Lower leg skin (tissue), 3 donors: ENCODE measurements around the gene PIEZO2.

Experiments used
- CTCF ChIP-seq, 3 donors: fragments of 450-650 bp; IDR thresholded peaks; one replicate each; pipeline ENCODE4 v1.5.1; 2016; ENCODE audit warnings: antibody characterized with exemption in 3 of 3, mild to moderate bottlenecking in 3 of 3, moderate library complexity in 2 of 3
- POLR2A ChIP-seq, 2 donors: fragments of 450-650 bp; IDR thresholded peaks; one replicate each; pipeline ENCODE4 v1.6.1; 2016 to 2017; ENCODE audit warnings: antibody characterized with exemption in 2 of 2, mild to moderate bottlenecking in 1 of 2, moderate library complexity in 1 of 2

DNA sequence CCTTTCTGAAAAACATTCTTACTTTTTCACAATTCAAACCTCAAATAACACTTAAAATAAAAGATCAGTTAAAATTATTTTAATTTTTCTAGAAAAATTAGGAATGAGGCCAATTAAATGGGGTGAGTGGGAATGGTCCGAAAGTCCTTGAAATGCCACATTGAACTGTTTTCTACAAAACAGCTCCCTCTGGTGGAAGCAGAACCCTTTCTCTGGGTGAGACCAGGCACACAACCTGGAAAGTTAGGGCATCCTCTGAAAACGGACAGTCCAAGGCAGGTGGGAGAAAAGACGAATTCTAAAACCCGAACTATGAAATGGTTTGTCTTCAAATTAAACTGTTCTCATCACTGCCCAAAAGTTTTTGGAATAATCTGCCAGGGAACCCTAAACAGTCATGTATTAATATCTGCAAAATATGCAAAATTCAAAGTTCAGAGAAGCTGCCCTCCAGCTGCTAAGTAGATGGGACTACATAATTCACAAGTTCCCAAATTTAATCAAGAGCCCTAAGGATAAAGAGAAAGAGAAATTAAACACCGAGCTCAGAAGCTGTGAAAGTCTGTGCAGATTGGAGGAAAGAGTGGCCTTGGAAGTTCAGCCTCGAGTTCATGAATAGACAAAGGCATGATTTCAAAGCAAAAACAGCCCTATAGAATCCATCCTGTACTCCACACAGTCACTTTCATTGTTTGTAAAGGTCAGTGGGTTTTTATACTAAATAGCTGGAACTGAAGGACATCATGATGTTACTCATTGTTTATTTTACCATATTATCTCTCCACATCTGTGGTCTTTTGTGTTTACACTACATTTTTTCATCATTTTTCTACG is 108.3 kb downstream of the PIEZO2 start:
- TF ChIP-seq POLR2A (IDR thresholded peaks at IDR 0.05) (no peak), CTCF (IDR thresholded peaks at IDR 0.05) (peak in 1 of 3 donors; percentile 32)
